Stomach (tissue), 4 donors: Measurements from ENCODE around the gene TRIM24.

Source experiments
- CTCF ChIP-seq, 7 experiments: fragments of 450-650 bp in 4 of 7; fragments of 200-600 bp in 3 of 7; sonication (generic) in 3 of 7; IDR thresholded peaks; one replicate each; pipeline ENCODE4 v1.5.1; 2016 to 2019; ENCODE audit warnings: antibody characterized with exemption in 7 of 7, control low read depth in 2 of 7, mild to moderate bottlenecking in 1 of 7
- EP300 ChIP-seq: sonication (generic); formaldehyde crosslinking; IDR thresholded peaks from one replicate; pipeline ENCODE4 v1.6.1; 2017; ENCODE audit warnings: antibody characterized with exemption
- POLR2A ChIP-seq, 4 donors: fragments of 450-650 bp; IDR thresholded peaks; one replicate each; pipeline ENCODE4 v1.6.1; 2016; ENCODE audit warnings: antibody characterized with exemption in 4 of 4, control low read depth in 2 of 4, mild to moderate bottlenecking in 1 of 4, moderate library complexity in 1 of 4
- POLR2AphosphoS5 ChIP-seq, 3 donors: sonication (generic); formaldehyde crosslinking; IDR thresholded peaks; one replicate each; pipeline ENCODE4 v1.6.1; 2016; ENCODE audit warnings: antibody characterized with exemption in 3 of 3

- TF ChIP-seq CTCF (IDR thresholded peaks at IDR 0.05) (no peak), POLR2AphosphoS5 (IDR thresholded peaks at IDR 0.05) (no peak), POLR2A (IDR thresholded peaks at IDR 0.05) (no peak), EP300 (no peak)
Measured at GRCh38 chr7:138514044-138514443, 54.0 kb downstream of the TRIM24 start.
